ENCODE results near the gene ROMO1.
"Not testable (repeated sequence)": the region's sequence is repeated elsewhere in the genome, so short reads cannot be mapped to it uniquely, and the experiment has no call there.

The ROMO1 gene

DNA sequence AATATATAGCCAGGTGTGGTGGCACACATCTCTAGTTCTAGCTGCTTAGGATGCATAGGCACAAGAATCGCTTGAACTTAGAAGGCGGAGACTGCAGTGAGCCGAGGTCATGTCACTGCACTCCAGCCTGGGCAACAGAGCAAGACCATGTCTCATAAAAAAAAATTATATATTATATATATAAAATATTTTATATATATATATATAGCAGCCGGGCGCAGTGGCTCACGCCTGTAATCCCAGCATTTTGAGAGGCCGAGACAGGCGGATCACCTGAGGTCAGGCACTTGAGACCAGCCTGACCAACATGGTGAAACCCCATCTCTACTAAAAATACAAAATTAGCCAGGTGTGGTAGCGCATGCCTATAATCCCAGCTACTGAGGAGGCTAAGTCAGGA lies 13.8 kb upstream of the ROMO1 start:
- DNase-seq = not testable (repeated sequence)

DNA sequence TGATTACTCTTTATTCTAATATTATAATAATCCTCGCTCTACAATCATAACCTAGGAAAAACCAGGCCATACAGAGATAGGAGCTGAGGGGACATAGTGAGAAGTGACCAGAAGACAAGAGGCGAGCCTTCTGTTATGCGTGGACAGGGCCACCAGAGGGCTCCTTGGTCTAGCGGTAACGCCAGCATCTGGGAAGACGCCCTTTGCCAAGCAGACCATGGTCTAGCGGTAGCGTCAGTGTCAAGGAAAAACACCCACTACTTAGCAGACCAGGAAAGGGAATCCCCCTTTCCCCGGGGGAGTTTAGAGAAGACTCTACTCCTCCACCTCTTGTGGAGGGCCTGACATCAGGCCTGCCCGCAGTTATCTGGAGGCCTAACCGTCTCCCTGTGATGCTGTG lies 12.3 kb upstream of the ROMO1 start:
- not testable (repeated sequence) for DNase-seq

DNA sequence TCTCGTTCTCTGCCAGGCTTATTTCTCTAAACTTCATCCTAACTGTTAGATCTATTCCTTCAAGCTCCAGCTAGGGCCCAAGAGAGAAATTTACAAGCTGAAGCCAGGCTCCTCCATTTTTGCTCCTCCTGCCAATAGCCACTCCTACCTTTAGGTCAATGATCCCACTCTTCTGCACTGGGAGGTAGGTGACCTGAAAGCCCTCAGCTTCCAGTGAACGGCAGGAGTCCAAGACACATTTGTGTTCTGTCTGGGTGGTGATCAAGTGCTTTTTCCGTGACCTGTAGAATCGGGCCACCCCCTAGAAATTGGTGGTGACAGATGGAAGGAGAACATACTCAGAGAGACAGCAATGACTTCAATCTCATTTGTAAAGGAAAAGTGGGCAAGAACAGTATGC lies 8.9 kb upstream of the ROMO1 start:
- DNase-seq = no peak

DNA sequence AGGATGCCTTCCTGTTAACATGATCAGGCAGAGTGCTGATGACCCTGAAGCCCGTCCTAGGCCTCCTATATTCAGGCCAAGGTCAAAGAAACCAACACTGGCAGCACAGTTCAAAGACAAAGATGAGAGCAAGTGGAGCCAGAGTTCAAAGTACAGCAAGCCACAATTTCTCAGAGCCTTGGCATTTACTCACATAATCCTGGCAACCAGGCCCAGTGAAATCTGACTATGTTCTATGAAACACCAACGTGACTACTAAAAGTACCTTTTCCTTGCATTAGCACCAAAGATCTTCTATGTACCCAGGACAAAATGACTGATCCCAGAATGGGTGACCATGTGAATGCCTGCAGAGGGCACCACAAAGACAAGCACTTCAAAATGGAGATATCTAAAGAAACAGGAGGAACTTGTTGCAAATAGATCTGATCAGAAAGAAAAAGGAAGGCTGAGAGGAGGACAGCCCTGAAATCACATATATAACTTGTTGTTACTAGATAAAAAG lies 3.9 kb upstream of the ROMO1 start:
- no peak for DNase-seq

DNA sequence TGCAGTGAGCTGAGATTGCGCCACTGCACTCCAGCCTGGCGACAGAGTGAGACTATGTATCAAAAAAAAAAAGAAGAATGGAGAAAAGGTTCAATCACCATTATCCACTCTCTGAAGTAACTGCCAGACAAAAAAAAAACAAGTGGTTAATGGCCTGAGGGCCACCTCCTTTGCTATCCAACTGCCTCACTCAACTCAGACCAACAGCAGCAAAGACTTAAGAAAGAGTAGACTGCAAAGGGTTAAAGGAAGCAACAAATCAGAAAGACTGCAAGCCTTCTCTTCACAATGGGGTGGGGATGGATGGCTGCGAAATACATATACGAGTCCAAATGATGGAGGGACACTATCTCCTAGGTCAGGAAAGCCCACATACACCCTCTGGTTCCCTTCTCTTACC lies 3.2 kb upstream of the ROMO1 start:
- no peak for DNase-seq

DNA sequence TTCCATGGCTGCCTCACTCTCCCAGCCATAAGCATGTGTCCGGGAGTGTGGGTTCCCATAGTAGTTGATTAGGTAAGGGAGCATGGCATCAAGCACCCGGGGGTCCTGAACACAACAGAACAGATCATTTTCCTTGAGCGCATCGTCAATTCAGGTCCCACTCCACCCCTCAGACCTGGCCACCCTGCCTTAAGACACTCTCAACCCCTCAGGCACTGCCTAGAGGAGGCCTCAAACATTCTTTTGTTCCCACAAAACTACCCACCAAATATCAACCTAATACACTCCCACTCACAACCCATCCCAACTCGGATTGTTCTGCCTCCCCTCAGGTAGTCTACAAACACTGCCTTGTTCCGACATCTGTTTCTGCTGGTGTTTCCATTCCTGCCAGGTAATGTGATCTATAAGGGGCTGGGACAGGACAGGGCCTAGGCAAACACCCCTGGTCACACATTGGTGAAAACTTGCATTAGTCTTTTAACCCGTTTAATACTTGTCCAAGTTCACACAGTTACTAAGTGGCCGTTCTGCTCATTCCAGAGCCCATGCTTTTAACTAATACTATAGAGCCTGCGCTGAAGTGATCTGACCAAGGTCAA lies 1.4 kb upstream of the ROMO1 start:
- DNase-seq = no peak

DNA sequence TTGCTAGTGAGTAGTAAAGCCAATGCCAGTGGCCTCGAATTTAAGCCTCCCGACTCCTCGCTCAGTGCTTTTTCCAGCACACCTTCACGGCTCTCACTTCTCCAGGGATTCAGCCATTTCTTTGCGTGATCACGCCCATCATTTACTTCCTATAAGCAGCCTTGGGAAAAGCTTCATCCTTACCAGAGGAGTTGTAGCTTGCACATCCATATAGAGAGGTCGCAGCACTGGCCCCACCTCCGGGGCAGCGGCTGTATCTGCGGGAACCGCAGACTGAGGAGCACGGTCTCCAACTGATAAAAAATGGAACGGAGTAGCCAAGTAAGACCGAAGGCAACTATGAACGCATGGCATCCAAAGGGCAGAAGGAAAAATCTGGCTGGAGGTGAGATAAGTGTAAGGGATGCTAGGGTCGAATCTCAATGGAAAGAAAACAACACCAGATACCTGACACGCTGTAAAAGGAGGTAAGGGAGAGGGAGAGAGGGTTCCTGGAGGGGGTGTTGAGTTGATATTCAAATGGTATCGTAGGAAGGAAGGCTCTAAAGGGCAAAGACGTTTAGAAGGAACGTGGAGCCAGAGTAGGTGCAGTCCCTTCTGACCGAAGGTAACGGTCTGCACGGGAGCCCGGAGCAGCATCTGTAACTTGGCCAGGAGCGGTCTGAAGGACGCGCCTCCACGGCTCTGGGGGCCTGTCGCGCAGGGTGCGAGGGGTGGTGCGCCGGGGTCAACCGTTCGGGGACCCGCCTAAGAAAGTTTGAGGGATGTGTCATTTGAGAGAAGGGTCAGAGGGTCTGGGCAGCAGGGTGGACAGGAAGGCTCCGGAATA lies 693 bp upstream of the ROMO1 start:
- no peak for DNase-seq

DNA sequence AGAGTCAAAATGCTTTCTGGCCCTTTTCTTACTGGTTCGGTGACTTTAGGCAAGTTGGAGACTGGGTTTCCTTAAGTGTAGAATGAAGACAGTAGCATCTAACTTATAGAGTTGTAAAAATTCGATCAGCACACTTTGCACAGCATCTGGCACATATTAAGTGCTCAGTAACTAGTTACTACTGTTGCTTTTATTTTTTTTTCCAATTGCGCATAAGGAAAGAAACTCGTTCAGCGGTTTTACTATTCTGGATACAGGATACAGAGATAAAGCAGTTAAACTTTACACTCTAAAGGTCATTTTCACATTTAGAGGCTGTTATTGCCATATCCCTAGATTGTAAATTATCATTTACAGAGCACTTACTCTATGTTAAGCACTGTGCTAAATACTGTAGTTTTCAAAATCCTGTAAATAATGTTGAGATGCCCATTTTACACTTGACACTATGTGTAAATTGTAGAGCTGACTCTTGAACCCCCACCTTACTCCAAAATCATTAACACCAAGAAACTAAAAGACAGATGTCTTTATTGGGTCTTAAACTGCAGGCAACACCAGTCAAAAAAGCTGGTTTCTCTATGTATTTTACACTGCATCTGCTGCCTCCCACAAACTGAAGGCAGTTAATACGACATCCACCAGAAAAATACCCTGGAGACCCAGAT lies 886 bp downstream of the ROMO1 start:
- no peak for DNase-seq

DNA sequence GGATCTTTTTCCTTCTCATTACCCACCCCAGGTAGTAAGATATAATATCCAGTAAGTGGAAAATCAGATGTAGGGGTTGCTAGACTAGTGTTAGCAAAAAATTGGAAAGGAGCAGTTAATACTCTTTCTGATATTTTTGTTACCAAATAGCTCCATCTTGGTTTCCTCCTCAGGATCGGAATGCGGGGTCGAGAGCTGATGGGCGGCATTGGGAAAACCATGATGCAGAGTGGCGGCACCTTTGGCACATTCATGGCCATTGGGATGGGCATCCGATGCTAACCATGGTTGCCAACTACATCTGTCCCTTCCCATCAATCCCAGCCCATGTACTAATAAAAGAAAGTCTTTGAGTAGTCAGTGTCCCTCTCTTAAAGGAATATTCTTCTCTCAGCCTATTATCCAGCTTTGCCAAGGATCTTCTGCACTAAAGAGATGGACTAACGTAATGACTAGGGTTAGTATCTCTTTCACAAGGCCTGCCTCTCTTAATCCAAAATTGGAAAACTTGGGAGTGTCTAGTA lies 1.5 kb downstream of the ROMO1 start:
- DNase-seq = no peak

DNA sequence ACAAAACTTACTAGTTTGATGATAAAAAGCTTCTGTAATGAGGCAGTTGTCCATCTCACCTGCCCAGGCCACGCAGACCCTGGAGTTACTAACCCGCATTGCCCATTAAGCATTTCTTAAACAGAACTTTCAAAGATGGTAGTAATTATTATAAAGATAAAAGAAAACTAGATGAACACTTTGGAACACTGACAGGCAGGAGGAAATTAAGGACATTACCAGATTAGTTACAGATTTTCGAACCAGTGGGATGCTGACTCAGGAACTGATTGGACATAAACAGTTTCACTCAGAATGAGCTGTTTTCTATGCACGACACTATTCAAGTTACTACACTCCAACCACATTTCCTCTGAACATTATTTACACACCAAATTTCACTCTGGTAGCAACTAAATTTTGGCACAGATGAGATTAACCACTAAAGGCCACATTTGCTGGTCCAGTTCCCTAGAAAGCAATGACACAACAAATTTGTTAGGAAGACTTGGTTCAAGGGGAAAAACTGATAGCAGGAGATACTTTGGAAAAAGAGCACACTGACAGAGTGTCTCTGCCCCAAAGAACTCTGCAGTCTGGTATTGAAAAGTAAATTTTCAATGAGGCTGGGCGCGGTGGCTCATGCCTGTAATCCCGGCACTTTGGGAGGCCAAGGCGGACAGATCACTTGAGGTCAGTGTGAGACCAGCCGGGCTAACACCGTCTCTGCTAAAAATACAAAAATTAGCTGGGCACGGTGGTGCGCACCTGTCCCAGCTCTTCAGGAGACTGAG lies 3.0 kb downstream of the ROMO1 start:
- no peak for DNase-seq

DNA sequence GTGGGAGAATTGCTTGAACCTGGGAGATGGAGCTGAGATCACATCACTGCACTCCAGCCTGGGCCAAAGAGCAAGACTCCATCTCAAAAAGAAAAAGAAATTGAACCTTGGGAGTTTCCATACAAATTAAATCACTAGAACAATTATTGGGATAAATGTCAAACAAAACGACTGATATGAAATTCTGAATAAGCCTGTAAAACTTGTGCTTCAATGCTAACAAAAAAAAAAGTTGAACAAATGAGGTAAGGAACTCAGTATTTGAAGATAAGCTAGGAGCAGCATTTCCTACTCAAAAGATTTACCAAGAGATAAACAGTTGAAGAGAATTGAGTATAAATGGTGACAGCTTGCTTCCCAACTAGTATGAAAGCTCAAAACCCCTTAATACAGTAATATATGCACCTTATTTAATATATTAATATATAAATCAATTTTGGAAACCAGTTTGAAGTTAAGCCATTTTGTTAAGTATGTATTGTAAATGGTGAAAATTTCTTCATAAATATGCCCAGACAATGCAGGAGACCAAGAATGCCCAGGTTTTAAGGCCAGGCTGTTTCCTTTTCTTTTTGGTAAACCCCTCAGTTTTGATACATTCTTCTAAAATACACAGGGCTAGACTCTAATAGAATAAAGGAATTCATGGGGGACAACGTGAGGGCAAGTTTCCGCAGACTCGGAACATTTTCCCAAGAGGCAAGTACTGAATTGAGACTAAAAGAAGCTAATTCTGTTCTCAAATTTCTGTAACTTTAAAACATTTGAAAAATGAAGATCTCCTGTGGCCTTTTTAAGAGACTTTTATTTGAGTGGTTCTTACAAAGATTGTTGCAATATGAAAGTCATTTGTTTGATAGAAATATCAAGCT lies 3.9 kb downstream of the ROMO1 start:
- DNase-seq = no peak

DNA sequence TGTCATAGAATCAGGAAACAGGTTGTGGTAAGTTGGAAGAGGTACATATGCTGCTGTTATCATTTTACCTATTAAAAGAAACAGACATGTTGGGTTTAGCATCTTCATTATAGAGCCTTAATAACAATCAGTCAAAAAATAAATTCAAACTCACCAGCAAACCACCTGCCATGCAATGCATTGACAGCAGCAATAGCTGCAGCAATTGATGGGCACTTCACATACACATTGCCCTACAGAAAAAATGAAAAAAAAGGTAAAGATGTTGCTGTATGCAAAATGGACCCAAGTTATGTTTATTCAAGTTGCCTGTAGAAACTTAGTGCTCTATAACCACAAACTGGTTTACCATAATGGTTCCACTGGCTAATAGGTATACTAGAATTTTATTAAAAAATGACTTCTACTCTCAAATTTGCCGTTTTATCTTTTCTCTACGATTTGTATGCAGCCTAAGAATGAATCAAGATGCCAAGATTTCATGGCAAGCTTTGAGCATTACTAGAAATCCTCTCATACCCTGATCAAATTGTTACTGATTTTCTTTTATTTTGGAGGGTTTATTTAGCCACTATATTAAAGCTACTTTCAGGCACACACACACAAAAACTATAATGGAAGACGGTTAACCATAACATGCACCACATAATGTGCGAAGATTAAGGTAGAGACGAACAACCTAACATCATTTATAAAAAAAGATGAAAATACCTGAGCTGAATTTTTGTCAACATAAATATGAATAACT lies 5.5 kb downstream of the ROMO1 start:
- DNase-seq = no peak

DNA sequence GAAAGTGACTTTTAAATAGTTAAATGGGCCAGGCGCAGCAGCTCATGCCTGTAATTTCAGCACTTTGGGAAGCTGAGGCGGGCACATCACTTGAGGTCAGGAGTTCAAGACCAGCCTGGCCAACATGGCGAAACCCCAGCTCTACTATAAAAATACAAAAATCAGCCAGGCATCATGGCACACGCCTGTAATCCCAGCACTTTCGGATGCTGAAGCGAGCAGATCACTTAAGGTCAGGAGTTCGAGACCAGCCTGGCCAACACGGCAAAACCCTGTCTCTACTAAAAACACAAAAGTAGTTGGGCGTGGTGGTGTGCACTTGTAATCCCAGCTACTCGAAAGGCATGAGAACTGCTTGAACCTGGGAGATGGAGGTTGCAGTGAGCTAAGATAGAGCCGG lies 6.7 kb downstream of the ROMO1 start:
- DNase-seq = not testable (repeated sequence)

DNA sequence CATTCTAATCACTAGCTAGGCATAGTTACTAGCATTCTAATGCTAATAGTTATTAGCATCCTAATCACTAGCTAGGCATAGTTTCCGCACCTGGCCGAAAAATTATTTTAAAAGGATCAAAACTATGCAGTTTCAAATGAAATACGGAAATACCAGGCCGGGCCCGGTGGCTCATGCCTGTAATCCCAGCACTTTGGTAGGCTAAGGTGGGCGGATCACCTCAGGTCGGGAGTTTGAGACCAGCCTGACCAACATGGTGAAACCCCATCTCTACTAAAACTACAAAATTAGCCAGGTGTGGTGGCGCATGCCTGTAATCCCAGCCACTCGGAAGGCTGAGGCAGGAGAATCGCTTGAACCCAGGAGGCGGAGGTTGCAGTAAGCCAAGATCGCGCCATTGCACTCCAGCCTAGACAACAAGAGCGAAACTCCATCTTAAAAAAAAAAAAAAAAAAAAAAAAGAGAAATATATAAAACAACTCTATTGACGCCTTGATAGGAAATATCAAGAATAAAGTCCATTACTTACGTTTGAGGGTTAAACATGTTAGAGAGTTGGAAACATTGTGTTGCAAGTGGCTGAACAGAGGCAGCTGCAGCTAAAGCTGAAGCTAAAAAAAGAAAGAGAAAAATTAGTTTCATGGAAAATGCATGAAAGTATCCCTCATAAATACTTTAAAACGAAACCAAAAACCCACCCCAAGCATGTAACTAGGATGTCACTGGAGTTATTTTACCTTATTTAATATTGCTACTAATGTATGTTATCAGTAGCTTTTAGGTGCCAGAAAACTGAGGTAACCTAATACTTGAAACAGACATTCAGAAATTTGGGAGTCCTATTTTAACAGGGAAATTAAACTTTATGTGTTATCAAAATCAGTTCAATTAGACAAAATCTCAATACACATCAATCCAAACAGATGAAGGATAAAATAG lies 7.7 kb downstream of the ROMO1 start:
- DNase-seq = not testable (repeated sequence)

DNA sequence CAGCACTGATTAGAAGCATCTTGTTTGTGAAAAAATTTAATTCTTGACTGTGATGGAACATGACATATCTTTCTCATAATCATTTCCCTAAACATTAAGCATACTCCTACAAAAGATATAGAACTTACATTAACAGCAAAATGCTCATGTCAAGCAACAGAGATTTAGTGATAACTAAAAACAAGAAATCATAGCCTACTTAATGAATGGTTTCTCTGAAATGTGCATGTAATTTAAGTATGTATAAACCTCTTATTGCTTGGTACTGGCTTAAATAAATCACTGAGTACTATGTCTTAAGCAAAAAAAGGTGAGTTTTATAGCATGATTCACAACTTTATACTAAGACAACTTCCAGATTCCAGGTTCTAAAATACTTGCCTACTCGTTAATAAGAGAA lies 9.3 kb downstream of the ROMO1 start:
- no peak for DNase-seq

DNA sequence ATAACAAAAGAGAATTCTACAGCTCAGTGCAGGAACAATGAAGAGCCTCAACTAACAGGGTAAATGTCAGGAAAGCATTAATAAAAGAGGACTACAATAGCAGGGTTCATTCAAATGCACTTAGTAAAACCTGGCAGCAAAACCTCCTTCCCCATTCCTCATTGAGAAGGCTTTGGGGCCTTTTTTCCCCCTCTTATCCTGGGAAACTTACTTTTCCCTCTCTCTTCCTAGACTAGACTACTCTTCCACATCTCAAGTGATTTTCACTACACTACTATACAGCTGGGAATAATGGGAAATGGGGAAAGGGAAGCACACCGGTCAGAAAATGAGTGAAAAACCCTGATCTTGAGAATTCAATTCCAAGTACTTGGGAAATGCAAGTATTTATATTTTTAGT lies 10.1 kb downstream of the ROMO1 start:
- no peak for DNase-seq

DNA sequence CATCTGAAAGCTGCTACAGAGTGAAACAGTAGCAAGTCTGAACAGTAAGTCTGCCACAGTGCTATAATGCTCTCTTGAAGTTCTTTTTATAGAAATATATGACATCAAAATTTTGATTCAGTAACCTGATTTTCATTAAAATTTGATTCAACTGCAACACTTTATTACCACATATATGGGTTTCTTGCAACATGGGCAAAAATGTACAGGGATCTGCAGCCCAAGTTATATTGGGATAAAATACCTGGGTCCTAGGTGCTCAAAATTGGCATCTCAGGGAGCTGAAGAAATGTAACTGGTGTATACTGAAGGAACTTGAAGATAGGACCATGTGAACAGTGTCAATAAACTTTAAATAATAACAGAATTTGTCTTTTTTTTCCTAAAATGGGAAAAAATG lies 10.8 kb downstream of the ROMO1 start:
- no peak for DNase-seq

DNA sequence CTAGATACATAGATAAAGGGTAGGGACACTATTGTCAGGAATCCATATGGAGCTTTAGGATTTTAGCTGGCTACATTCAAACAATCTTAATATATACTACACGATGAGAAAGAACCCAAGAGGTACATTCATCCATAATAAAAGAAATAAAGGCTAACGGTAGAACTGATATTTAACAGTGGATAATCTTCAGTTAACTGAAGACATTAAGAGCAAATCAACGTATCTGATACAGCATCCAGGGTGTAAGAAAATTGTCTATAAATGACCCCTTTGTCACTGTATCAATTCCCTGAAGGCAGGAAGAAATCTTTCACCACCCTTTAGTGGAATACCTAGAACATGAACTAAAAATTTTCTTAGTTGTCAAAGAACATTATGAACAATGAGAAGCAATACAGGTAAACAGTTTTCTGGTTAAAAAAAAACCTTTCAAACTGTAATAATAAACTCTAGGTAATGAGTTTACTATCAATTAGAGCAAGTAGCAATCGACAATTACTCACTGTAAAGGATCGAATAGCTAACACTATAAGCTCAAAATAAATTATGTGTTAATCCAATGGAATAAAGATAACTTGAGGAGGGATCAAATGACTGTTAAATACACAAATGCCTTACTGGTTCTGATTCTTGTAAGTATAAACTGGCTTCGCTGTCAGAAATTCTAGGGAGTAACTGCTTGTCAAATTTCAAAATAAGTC lies 11.8 kb downstream of the ROMO1 start:
- DNase-seq = no peak

DNA sequence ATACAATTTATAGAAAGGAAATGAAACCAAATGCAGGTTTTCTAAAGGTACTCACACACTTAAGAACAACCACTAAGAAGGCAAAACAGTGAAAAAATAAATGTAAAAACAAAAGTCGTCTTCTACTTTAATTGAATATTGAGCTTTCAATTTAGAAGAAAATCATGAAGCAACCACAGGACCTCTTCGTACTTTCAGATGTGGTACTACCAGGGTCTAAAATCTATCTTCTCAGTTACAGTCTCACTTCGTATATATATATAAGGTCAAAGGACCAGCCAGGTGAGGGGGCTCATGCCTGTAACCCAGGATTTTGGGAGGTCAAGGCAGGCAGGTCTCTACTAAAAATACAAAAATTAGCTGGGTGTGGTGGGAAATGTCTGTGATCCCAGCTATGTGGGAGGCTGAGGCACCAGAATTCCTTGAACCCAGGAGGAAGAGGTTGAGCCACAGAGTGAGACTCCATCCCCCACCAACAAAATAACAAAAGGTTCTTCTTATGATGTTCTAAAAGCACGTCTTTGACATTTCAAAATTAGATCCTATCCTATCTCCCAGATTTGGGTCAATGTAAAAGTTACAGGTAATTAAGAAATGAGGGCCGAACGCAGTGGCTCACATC lies 12.5 kb downstream of the ROMO1 start:
- no peak for DNase-seq
